GM12878 (cell line): ENCODE measurements around the gene KRT222. TPM values are rescaled to one million over a fixed set of nuclear protein-coding genes. Genes with fewer than 3 reads are reported as not detected.

ENCODE experiments used
- ATAC-seq: fragments of 200-7000 bp; cut with Tn5 transposase; 3 replicates; pipeline ENCODE4 v1.9.1; 2020; ENCODE audit warnings: mild to moderate bottlenecking, moderate library complexity
- BruUV-seq: library from RNA; stranded (reverse); fragments of 400-500 nt; replicated peaks from 2 replicates; lab custom pipeline; 2021; lab: Mats Ljungman, UMichigan
- CTCF ChIA-PET: fragments of 300-600 bp; sonication (Branson Sonifier 250); formaldehyde crosslinking; extraction: SDS; loops from one replicate; lab custom pipeline; 2021; ENCODE audit warnings: inconsistent platforms; lab: Yijun Ruan, JAX
- POLR2A ChIA-PET: fragments of 350-600 bp; formaldehyde crosslinking; extraction: SDS; loops from one replicate; lab custom pipeline; 2021; ENCODE audit warnings: inconsistent platforms; lab: Charles Lee
- RAD21 ChIA-PET: fragments of 300-600 bp; sonication (Branson Sonifier 250); formaldehyde crosslinking; loops from one replicate; lab custom pipeline; 2023; ENCODE audit warnings: antibody characterized with exemption; ENCODE audit not compliant: unreplicated experiment; lab: Charles Lee
- SMC1A ChIA-PET: fragments of 300-600 bp; sonication (Branson Sonifier 250); formaldehyde crosslinking; loops from one replicate; lab custom pipeline; 2023; ENCODE audit not compliant: unreplicated experiment, uncharacterized antibody; lab: Charles Lee
- DNase-seq: peaks from one replicate; pipeline ENCODE4 v3.0.0-alpha.2; 2011; ENCODE audit warnings: low read depth, low spot score
- FAIRE-seq: peaks from 3 replicates; lab custom pipeline; 2011; peaks lifted over from hg19 to GRCh38; lab: Jason Lieb, UNC
- H2AFZ ChIP-seq: 2 replicates; pipeline ENCODE4 v1.6.0; 2011; ENCODE audit warnings: low read depth, low read length, control low read depth; ENCODE audit not compliant: control insufficient read depth
- H3K27ac ChIP-seq: 2 replicates; pipeline ENCODE4 v1.5.1; 2011; ENCODE audit warnings: control low read depth; ENCODE audit not compliant: control insufficient read depth, insufficient read depth
- H3K27me3 ChIP-seq, 2 experiments: replicated peaks in 1 of 2; 2 replicates each; pipeline versions ENCODE4 v1.6.0 to v1.6.1; 2011; ENCODE audit warnings: low read length in 1 of 2; ENCODE audit not compliant: control insufficient read depth in 2 of 2, insufficient read depth in 2 of 2
- H3K36me3 ChIP-seq, 2 experiments: 2 replicates each; pipeline ENCODE4 v1.5.1; 2011; ENCODE audit warnings: low read length in 1 of 2; ENCODE audit not compliant: control insufficient read depth in 2 of 2, insufficient read depth in 2 of 2
- H3K4me1 ChIP-seq: 2 replicates; pipeline ENCODE4 v1.6.1; 2011; ENCODE audit warnings: mild to moderate bottlenecking, low read length, moderate library complexity, mixed read lengths; ENCODE audit not compliant: control insufficient read depth, insufficient read depth
- H3K4me2 ChIP-seq: 2 replicates; pipeline ENCODE4 v1.6.0; 2011; ENCODE audit warnings: control low read depth; ENCODE audit not compliant: control insufficient read depth, insufficient read depth
- H3K4me3 ChIP-seq: fragments of 200-600 bp; sonication (generic); 2 replicates; pipeline ENCODE4 v1.5.1; 2016
- H3K79me2 ChIP-seq: 2 replicates; pipeline ENCODE4 v1.6.0; 2011; ENCODE audit warnings: low read length; ENCODE audit not compliant: control insufficient read depth, insufficient read depth
- H3K9ac ChIP-seq: 2 replicates; pipeline ENCODE4 v1.8.0; 2011; ENCODE audit warnings: low read length, control low read depth, mixed read lengths; ENCODE audit not compliant: control insufficient read depth, insufficient read depth
- H3K9me3 ChIP-seq: replicated peaks from 3 replicates; pipeline ENCODE4 v1.5.1; 2011; ENCODE audit warnings: mild to moderate bottlenecking, low read length; ENCODE audit not compliant: control insufficient read depth, insufficient read depth
- H4K20me1 ChIP-seq: 2 replicates; pipeline ENCODE4 v1.6.0; 2011; ENCODE audit not compliant: control insufficient read depth, insufficient read depth
- ASH2L ChIP-seq: fragments of 300-600, 200-600 bp; sonication (generic); IDR thresholded peaks from 2 replicates; pipeline ENCODE4 v1.6.1; 2017; ENCODE audit warnings: low read depth, mild to moderate bottlenecking, borderline replicate concordance
- ATF7 ChIP-seq: fragments of 450-650 bp; IDR thresholded peaks from 2 replicates; pipeline ENCODE4 v1.6.1; 2016; ENCODE audit warnings: low read depth, mild to moderate bottlenecking
- ETV6 ChIP-seq, 2 experiments: fragments of 450-650 bp in 1 of 2; IDR thresholded peaks in 1 of 2; conservative IDR thresholded peaks in 1 of 2; 2 replicates each; pipeline ENCODE4 v1.6.1; 2014; ENCODE audit warnings: antibody characterized with exemption in 1 of 2, borderline replicate concordance in 1 of 2, low read depth in 1 of 2, mild to moderate bottlenecking in 1 of 2, moderate library complexity in 1 of 2
- GABPA ChIP-seq: IDR thresholded peaks from 2 replicates; pipeline ENCODE4 v1.6.1; 2014; ENCODE audit warnings: antibody characterized with exemption, low read depth, mild to moderate bottlenecking, inconsistent platforms
- NR2C2 ChIP-seq: IDR thresholded peaks from 2 replicates; pipeline ENCODE4 v1.6.1; 2011; ENCODE audit warnings: borderline replicate concordance, low read depth; ENCODE audit not compliant: control insufficient read depth, insufficient read length
- POLR2A ChIP-seq: IDR thresholded peaks from 2 replicates; pipeline ENCODE4 v1.6.1; 2011; ENCODE audit warnings: low read depth, mild to moderate bottlenecking, low read length
- RAD51 ChIP-seq: fragments of 450-650 bp; IDR thresholded peaks from 2 replicates; pipeline ENCODE4 v1.6.1; 2016; ENCODE audit warnings: moderate library complexity, mild to moderate bottlenecking, inconsistent platforms
- RBBP5 ChIP-seq: fragments of 200-600 bp; sonication (generic); conservative IDR thresholded peaks from 2 replicates; pipeline ENCODE4 v1.6.1; 2016
- RFX5 ChIP-seq: IDR thresholded peaks from 2 replicates; pipeline ENCODE4 v1.6.1; 2011; ENCODE audit warnings: low read depth, low read length, improper control_type of control experiment
- YBX1 ChIP-seq: fragments of 450-650 bp; IDR thresholded peaks from 2 replicates; pipeline ENCODE4 v1.6.1; 2016; ENCODE audit warnings: antibody characterized with exemption
- ZNF217 ChIP-seq: fragments of 450-650 bp; IDR thresholded peaks from 2 replicates; pipeline ENCODE4 v1.6.1; 2017; ENCODE audit warnings: antibody characterized with exemption, mild to moderate bottlenecking
- ZSCAN29 ChIP-seq: fragments of 450-650 bp; IDR thresholded peaks from 2 replicates; pipeline ENCODE4 v1.6.1; 2017; ENCODE audit warnings: mild to moderate bottlenecking, moderate library complexity
- in situ Hi-C: fragments of 300-500 bp; cut with MboI; formaldehyde crosslinking; loops from 9 replicates; pipeline ENCODE4 v1.14.3; 2018; ENCODE audit warnings: mixed read lengths
- intact Hi-C: fragments of 100-400 bp; cut with micrococcal nuclease; formaldehyde crosslinking; loops from one replicate; pipeline ENCODE4 v1.14.2; 2022; ENCODE audit not compliant: unreplicated experiment
- polyA plus RNA-seq, 11 experiments: library from polyadenylated mRNA; depleted of rRNA in 4 of 11; unstranded in 6 of 11; stranded (reverse) in 5 of 11; fragments of >200 nt; fragmentation: Nextera tagmentation in 4 of 11; fragmentation: Illumina TruSeq in 1 of 11; extraction: Ambion mirVana in 4 of 11; extraction: Trizol in 1 of 11; gene quantifications; 1 replicate in 1 of 11; 2 replicates in 10 of 11; pipeline versions ENCODE4 v1.2.1 to v1.2.3, GENCODE V29; 2011 to 2016; ENCODE audit warnings: inconsistent platforms in 2 of 11, missing spikeins in 2 of 11, low read depth in 1 of 11
- total RNA-seq, 4 experiments: library from RNA; depleted of rRNA in 3 of 4; stranded (reverse); fragments of >200 nt in 3 of 4; fragmentation: Illumina TruSeq in 1 of 4; extraction: Trizol in 1 of 4; gene quantifications; 2 replicates each; pipeline versions ENCODE4 v1.2.1 to v1.2.3, GENCODE V29; 2013 to 2021
- TF ChIP-seq, protein P1 (sequence below): fragments of 450-650 bp; IDR thresholded peaks from 2 replicates; pipeline ENCODE4 v1.6.1; 2014; ENCODE audit warnings: mild to moderate bottlenecking
- TF ChIP-seq, protein P2 (sequence below): IDR thresholded peaks from 2 replicates; pipeline ENCODE4 v1.6.1; 2012; ENCODE audit warnings: low read length, inconsistent platforms

Gene KRT222
- total and polyA plus RNA-seq, 10 of the 15 experiments (the other 5 are each of a cell fraction or from before 2014, with no cell fraction given) = 0.21 to 6.4 (median 0.54) TPM; not detected in 1

DNA sequence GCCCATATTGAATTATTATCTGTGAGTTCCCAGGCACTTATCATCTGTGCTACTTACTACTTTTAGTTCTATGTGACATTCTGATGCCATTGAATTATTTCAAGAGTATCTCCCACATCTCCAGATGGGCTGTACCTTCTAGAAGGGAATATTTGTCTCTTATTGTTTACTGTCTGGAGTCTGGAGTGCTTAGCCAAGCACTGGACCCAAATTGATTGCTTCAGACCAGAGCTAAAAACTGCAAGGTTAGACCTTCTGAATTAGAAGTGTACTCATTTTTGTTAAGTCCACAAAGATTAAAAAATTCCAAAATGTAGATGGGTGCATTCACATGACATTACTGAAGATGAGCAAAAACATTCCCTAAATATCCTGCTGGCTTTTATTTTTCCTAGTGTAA lies 16.0 kb upstream of the KRT222 start:
- Histone ChIP-seq H4K20me1 (no peaks in the 10 kb centered on the region), H3K27ac (no peak overlapping the region), H3K4me2 (no peak overlapping the region), H3K4me3 (no peak overlapping the region), H3K79me2 (no peaks in the 10 kb centered on the region), H3K4me1 (no peaks in the 10 kb centered on the region), H2AFZ (no peak overlapping the region), H3K27me3 (0 out of 4 replicates have a peak, but pooled peaks cover 0 to 6% of the 10 kb centered on the region in 2 experiments), H3K9me3 (no peaks in the 10 kb centered on the region), H3K36me3 (no peaks in the 10 kb centered on the region), H3K9ac (no peak overlapping the region)
- POLR2A ChIA-PET = no interaction called here
- intact Hi-C loops = no loop called here
- TF ChIP-seq, protein P1, sequence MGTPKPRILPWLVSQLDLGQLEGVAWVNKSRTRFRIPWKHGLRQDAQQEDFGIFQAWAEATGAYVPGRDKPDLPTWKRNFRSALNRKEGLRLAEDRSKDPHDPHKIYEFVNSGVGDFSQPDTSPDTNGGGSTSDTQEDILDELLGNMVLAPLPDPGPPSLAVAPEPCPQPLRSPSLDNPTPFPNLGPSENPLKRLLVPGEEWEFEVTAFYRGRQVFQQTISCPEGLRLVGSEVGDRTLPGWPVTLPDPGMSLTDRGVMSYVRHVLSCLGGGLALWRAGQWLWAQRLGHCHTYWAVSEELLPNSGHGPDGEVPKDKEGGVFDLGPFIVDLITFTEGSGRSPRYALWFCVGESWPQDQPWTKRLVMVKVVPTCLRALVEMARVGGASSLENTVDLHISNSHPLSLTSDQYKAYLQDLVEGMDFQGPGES = no peak
- TF ChIP-seq ZNF217 (no peak), YBX1 (no peak), POLR2A (no peak), RBBP5 (no peak), RAD51 (no peak), ETV6 (conservative IDR thresholded peaks at IDR 0.05 in 1 of 2, IDR thresholded peaks at IDR 0.05 in 1 of 2; ENCODE audit: borderline replicate concordance in 1 of 2, low read depth in 1 of 2) (no peak), ATF7 (no peak), GABPA (no peak), RFX5 (no peak), NR2C2 (no peak), ZSCAN29 (no peak), ASH2L (no peak)
- TF ChIP-seq, protein P2, sequence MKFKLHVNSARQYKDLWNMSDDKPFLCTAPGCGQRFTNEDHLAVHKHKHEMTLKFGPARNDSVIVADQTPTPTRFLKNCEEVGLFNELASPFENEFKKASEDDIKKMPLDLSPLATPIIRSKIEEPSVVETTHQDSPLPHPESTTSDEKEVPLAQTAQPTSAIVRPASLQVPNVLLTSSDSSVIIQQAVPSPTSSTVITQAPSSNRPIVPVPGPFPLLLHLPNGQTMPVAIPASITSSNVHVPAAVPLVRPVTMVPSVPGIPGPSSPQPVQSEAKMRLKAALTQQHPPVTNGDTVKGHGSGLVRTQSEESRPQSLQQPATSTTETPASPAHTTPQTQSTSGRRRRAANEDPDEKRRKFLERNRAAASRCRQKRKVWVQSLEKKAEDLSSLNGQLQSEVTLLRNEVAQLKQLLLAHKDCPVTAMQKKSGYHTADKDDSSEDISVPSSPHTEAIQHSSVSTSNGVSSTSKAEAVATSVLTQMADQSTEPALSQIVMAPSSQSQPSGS = no peak
- RAD21 ChIA-PET = interaction anchor here (3.1 kb wide), 1 partner anchor 56 kb away, joined by 15 read pairs; no protein-coding TSS in a partner anchor
- DNase-seq (no peak), FAIRE-seq (no peak), ATAC-seq (no peak)
- CTCF ChIA-PET = interaction anchor here (1.2 to 4.1 kb wide), 3 partner anchors 13 to 111 kb away, joined by 3 to 18 read pairs (median 14); no protein-coding TSS in a partner anchor
- SMC1A ChIA-PET = interaction anchor here (0.7 to 9.3 kb wide), 8 partner anchors 13 to 1837 kb away, joined by 3 to 58 read pairs (median 4); no protein-coding TSS in a partner anchor
- in situ Hi-C loops = no loop called here
- no TSS peak for BruUV-seq
